Stimulated activated naive CD4-positive, alpha-beta T cell treated with Interleukin-2 at 50 U/mL for 16 hours (primary cell): ENCODE data around the gene DAZL.

ENCODE experiments used
- DNase-seq: peaks from one replicate; lab custom pipeline; 2025; lab: John Stamatoyannopoulos, UW

DAZL gene

DNA sequence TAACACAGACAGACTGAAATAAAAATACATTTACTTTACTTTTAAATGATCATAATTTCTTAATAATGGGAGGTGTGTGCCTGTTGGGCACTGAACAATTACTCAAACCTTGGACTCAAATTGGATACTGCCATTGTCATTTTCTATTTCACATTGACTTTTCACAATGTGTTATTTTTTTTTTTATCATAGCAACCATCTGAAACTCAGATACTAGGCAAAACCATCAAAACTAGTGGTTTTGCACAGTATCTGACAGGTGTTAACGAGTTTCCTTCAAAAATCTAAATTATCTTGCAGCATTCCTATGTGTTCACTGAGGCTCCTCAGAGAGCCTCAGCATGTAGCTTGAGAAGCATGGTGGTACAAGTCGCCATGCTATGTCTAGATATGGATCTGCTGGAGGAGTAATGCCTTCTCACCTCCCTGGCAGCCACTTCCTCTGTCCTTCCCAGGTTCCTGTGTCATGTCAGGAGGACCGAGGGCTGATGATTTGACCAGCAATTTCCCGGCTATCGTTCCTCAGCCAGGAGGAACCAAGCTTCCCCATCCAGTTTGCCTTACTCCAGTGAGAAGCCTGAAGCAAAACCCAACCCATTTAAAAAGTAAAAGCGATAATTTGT is 61.9 kb downstream of the DAZL start:
- no peak for DNase-seq

DNA sequence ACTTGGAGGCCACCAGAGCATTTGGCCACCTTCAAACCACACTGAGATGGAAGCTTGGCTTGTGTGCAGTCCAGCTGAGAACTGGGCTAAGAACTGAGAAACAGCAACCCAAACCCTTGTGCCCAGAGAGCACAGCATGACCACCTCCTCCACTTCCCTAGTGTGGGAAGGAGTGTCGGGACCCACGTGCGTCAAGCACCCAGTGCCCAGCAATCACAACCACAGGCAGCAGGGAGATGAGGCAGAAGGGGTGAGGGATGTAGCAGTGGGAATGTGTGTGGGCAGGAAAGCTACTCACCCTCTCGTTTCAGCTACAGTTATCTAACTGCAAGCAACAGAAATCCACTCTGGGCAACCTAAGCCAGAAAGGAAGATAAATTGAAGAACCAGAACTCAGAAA is 66.7 kb downstream of the DAZL start:
- no peak for DNase-seq

DNA sequence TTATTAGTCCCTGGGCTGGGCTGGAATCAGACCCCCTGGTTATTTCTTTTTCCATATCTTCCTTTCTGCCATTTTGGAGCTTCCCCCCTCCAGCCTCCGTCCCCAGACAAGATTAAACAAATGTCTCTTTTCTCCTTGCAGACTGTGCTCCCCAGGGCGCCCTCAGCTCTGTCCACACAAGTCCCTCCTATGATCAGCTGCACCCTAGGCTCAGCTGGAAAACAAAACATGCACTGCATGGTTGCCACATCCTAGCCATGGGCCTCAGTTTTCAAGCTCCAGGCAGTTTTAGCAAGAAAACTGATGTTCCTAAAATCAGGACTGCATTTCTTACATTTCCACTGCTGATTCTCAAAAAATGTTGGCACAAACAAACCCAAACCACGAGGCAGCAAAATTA is 68.2 kb downstream of the DAZL start:
- DNase-seq, result no peak
